ENCODE results near the gene AOPEP.

AOPEP gene

DNA sequence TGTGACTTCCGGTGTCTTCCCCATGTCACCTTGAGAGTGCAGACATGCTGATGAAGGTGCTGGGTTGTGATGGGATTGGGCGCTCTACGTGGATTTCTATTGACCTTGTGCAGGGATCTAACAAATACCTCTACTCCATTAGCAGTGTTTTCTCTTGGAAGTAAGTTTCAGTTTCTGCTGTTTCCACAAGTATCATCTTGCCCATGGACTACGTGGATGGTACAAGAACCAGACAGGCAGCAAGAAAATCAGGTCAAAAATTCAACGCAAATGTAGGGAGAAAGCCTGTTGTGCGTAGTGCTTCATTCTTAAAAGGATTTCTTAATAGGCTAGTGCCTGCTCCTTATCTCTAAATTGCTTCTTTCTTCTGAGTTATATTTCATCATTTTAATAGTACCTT, 60.8 kb downstream of the AOPEP start:
- H3K27ac ChIP-seq: no peak overlapping the region
- no peak for DNase-seq (ENCODE audit: low spot score)
- TF ChIP-seq, protein P1, sequence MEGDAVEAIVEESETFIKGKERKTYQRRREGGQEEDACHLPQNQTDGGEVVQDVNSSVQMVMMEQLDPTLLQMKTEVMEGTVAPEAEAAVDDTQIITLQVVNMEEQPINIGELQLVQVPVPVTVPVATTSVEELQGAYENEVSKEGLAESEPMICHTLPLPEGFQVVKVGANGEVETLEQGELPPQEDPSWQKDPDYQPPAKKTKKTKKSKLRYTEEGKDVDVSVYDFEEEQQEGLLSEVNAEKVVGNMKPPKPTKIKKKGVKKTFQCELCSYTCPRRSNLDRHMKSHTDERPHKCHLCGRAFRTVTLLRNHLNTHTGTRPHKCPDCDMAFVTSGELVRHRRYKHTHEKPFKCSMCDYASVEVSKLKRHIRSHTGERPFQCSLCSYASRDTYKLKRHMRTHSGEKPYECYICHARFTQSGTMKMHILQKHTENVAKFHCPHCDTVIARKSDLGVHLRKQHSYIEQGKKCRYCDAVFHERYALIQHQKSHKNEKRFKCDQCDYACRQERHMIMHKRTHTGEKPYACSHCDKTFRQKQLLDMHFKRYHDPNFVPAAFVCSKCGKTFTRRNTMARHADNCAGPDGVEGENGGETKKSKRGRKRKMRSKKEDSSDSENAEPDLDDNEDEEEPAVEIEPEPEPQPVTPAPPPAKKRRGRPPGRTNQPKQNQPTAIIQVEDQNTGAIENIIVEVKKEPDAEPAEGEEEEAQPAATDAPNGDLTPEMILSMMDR (IDR thresholded peaks at IDR 0.05): no peak
- H3K4me3 ChIP-seq: no peak overlapping the region

- Histone ChIP-seq H3K4me3 (no peak overlapping the region), H3K27ac (no peak overlapping the region)
- TF ChIP-seq, protein P1 (IDR thresholded peaks at IDR 0.05): no peak
- no peak for DNase-seq (ENCODE audit: low spot score)
Observed at GRCh38 chr9:94788570-94789105, 62.1 kb downstream of the AOPEP start.

DNA sequence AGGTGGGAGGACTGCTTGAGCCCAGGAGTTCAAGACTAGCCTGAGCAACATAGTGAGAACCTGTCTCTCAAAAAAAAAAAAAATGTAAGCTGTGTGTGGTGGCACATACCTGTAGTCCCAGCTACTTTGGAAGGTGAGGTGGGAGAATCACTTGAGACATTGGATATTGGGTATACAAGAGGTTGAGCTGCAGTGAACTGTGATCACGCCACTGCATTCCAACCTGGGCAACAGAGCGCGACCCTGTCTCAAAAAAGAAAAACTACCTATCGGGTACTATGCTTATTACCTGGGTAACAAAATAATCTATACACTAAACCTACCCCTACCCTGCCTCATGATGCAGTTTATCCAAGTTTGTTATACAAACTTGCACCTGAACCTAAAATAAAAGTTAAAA, 64.9 kb downstream of the AOPEP start:
- no peak for DNase-seq (ENCODE audit: low spot score)
- no peak overlapping the region for H3K4me3 ChIP-seq
- no peak overlapping the region for H3K27ac ChIP-seq
- TF ChIP-seq, protein P1 (IDR thresholded peaks at IDR 0.05): no peak

- Histone ChIP-seq H3K4me3 (no peak overlapping the region), H3K27ac (peak overlapping the region; percentile 48 to 78)
- DNase-seq (ENCODE audit: low spot score): no peak
- TF ChIP-seq, protein P1 (IDR thresholded peaks at IDR 0.05): no peak
Observed at GRCh38 chr9:94792511-94792910, 66.0 kb downstream of the AOPEP start.

DNA sequence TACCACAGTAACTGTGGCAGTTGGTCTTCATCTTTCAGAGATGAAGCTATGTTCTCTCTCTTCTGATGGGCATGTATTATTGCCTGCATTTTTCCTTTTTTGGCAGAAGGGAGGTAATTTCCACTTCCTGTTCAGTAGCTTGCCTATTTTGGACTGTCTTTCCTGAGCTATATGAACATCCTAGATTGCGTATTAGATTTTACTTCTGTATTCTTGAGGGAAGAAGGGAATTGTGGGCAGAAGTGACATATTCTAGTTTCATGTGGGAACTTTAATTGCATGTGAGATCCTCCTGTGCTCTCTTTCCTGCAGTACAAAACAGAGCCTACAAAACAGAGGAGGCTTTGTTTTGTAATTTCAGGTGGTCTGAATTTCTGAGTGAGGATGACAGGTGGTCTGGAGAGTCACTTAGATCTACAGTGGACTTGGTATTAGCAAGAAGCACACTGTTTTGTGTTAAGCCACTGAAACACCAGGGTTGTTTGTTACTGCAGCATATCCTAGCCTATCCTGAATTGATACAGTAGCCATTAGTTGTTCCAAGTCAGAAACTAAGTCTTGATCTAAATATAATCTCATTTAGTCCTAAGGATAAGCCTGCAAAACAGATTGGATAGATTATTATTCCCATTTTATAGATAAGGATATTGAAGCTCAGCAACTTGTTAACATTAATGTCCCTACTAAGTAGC, 68.1 kb downstream of the AOPEP start:
- DNase-seq (ENCODE audit: low spot score): no peak
- TF ChIP-seq, protein P1 (IDR thresholded peaks at IDR 0.05): no peak
- no peak overlapping the region for H3K27ac ChIP-seq
- no peak overlapping the region for H3K4me3 ChIP-seq

DNA sequence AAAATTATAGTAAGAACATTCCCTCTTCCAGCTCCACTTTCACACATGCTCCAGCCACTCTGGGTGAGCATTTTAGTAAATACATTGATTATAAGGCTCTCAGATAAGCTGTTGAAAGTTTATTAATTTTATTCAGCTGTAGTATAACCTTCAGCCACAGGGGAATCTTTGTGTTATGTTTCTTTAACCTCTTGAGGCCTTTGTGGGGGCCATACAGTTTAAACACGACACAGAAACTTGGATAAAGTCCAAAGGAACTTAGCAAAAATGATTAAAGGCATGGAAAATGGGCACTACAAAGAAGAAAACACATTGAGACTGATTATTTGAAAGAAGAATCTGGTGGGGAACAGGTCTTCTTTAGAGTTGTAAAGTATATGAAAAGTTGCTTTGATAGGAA, 70.2 kb downstream of the AOPEP start:
- TF ChIP-seq, protein P1 (IDR thresholded peaks at IDR 0.05): no peak
- Histone ChIP-seq H3K4me3 (no peak overlapping the region), H3K27ac (no peak overlapping the region)
- DNase-seq (ENCODE audit: low spot score): no peak

GRCh38 chr9:94798201-94798600, 71.7 kb downstream of the AOPEP start:
- H3K27ac ChIP-seq: peak overlapping the region in 1 of 2 donors; percentile 92
- H3K4me3 ChIP-seq: no peak overlapping the region
- TF ChIP-seq, protein P1 (IDR thresholded peaks at IDR 0.05): no peak
- DNase-seq (ENCODE audit: low spot score): no peak

Measured in coronary artery (tissue), 2 donors.